OCI-LY3 (cell line): ENCODE data around the gene FANCD2OS.

Source experiments
- H2AFZ ChIP-seq: fragments of 200-600, 300-600 bp; shearing (Covaris generic); 2 replicates; pipeline ENCODE4 v1.6.0; 2014; ENCODE audit warnings: antibody characterized with exemption, low read depth, low read length
- H3K27ac ChIP-seq: fragments of 200-600, 300-600 bp; sonication (generic); 2 replicates; pipeline ENCODE4 v1.5.1; 2014; ENCODE audit warnings: mild to moderate bottlenecking, low read length, moderate library complexity, mixed read lengths
- H3K27me3 ChIP-seq: fragments of 200-600, 300-600 bp; sonication (generic); 2 replicates; pipeline ENCODE4 v1.6.1; 2014; ENCODE audit warnings: low read depth, low read length, mixed read lengths
- H3K36me3 ChIP-seq: fragments of 200-600, 300-600 bp; sonication (generic); replicated peaks from 2 replicates; pipeline ENCODE3; 2014; ENCODE audit warnings: low read depth, low read length, mixed read lengths
- H3K4me1 ChIP-seq: fragments of 300-600, 200-600 bp; sonication (generic); 2 replicates; pipeline ENCODE4 v1.6.1; 2014; ENCODE audit warnings: low read length, mixed read lengths
- H3K4me2 ChIP-seq: fragments of 200-600, 300-600 bp; sonication (generic); 2 replicates; pipeline ENCODE4 v1.6.1; 2014; ENCODE audit warnings: low read length, mixed read lengths
- H3K4me3 ChIP-seq: fragments of 300-600, 200-600 bp; sonication (generic); 2 replicates; pipeline ENCODE4 v1.5.1; 2014; ENCODE audit warnings: antibody characterized with exemption, mild to moderate bottlenecking, low read length, moderate library complexity
- H3K79me2 ChIP-seq: fragments of 300-600, 200-600 bp; shearing (Covaris generic); 2 replicates; pipeline ENCODE4 v1.6.1; 2014; ENCODE audit warnings: mild to moderate bottlenecking, low read length, mixed read lengths
- H3K9ac ChIP-seq: fragments of 300-600, 200-600 bp; shearing (Covaris generic); 2 replicates; pipeline ENCODE4 v1.6.0; 2014; ENCODE audit warnings: mild to moderate bottlenecking, low read length, moderate library complexity
- H3K9me3 ChIP-seq: fragments of 200-600, 300-600 bp; shearing (Covaris generic); 2 replicates; pipeline ENCODE4 v1.6.1; 2014; ENCODE audit warnings: low read length, mixed read lengths; ENCODE audit not compliant: insufficient read depth
- H4K20me1 ChIP-seq: fragments of 200-600, 300-600 bp; sonication (generic); 2 replicates; pipeline ENCODE4 v1.6.1; 2016; ENCODE audit warnings: low read length, mixed read lengths; ENCODE audit not compliant: insufficient read depth
- CTCF ChIP-seq: fragments of 200-600, 300-600 bp; sonication (generic); IDR thresholded peaks from 2 replicates; pipeline ENCODE4 v1.5.1; 2014; ENCODE audit warnings: antibody characterized with exemption, low read length, low read depth
- EZH2phosphoT487 ChIP-seq: fragments of 200-600 bp; shearing (Covaris generic); IDR thresholded peaks from 2 replicates; pipeline ENCODE4 v1.6.1; 2018; ENCODE audit warnings: antibody characterized with exemption, mixed run types, low read depth

Gene FANCD2OS

GRCh38 chr3:10122724-10123123, 14.7 kb upstream of the FANCD2OS start:
- H3K27ac ChIP-seq, result no peak overlapping the region
- H3K4me3 ChIP-seq, result no peak overlapping the region
- no peaks in the 10 kb centered on the region for H3K9me3 ChIP-seq
- no peak overlapping the region for H3K9ac ChIP-seq
- peaks cover 74% of the 10 kb centered on the region for H3K79me2 ChIP-seq
- no peak overlapping the region for H3K4me2 ChIP-seq
- no peaks in the 10 kb centered on the region for H3K4me1 ChIP-seq
- peaks cover 20% of the 10 kb centered on the region for H4K20me1 ChIP-seq
- H2AFZ ChIP-seq, result no peak overlapping the region
- no peaks in the 10 kb centered on the region for H3K27me3 ChIP-seq
- peaks cover 40% of the 10 kb centered on the region for H3K36me3 ChIP-seq
- TF ChIP-seq EZH2phosphoT487 (no peak), CTCF (no peak)

GRCh38 chr3:10121064-10121463, 13.0 kb upstream of the FANCD2OS start:
- H3K27ac ChIP-seq, result no peak overlapping the region
- H3K9me3 ChIP-seq, result no peaks in the 10 kb centered on the region
- TF ChIP-seq EZH2phosphoT487 (no peak), CTCF (no peak)
- H4K20me1 ChIP-seq, result peaks cover 32% of the 10 kb centered on the region
- H3K4me3 ChIP-seq, result no peak overlapping the region
- H3K4me2 ChIP-seq, result no peak overlapping the region
- H3K4me1 ChIP-seq, result peaks cover 6% of the 10 kb centered on the region
- peaks cover 91% of the 10 kb centered on the region for H3K79me2 ChIP-seq
- H2AFZ ChIP-seq, result no peak overlapping the region
- no peaks in the 10 kb centered on the region for H3K27me3 ChIP-seq
- H3K36me3 ChIP-seq, result peaks cover 32% of the 10 kb centered on the region
- H3K9ac ChIP-seq, result no peak overlapping the region

- H3K4me3 ChIP-seq, result no peak overlapping the region
- H3K9ac ChIP-seq, result no peak overlapping the region
- H3K9me3 ChIP-seq, result no peaks in the 10 kb centered on the region
- H3K36me3 ChIP-seq, result peaks cover 23% of the 10 kb centered on the region
- TF ChIP-seq EZH2phosphoT487, result no peak
- TF ChIP-seq CTCF, result no peak
- peaks cover 34% of the 10 kb centered on the region for H4K20me1 ChIP-seq
- no peak overlapping the region for H3K27ac ChIP-seq
- H2AFZ ChIP-seq, result no peak overlapping the region
- no peak overlapping the region for H3K4me2 ChIP-seq
- no peaks in the 10 kb centered on the region for H3K27me3 ChIP-seq
- peaks cover 84% of the 10 kb centered on the region for H3K79me2 ChIP-seq
- peaks cover 6% of the 10 kb centered on the region for H3K4me1 ChIP-seq
Observed at GRCh38 chr3:10119376-10119775, 11.3 kb upstream of the FANCD2OS start.

- Histone ChIP-seq H3K27ac (no peak overlapping the region), H4K20me1 (peaks cover 28% of the 10 kb centered on the region), H3K9ac (no peak overlapping the region), H3K27me3 (no peaks in the 10 kb centered on the region), H2AFZ (no peak overlapping the region), H3K4me2 (peak overlapping the region; percentile 98), H3K79me2 (peaks cover 63% of the 10 kb centered on the region), H3K4me1 (peaks cover 6% of the 10 kb centered on the region), H3K36me3 (peaks cover 14% of the 10 kb centered on the region), H3K4me3 (peak overlapping the region; percentile 98; the same call in 1 of the 2 replicates), H3K9me3 (no peaks in the 10 kb centered on the region)
- TF ChIP-seq EZH2phosphoT487, result no peak
- TF ChIP-seq CTCF, result no peak
Observed at GRCh38 chr3:10116928-10117327, 8.9 kb upstream of the FANCD2OS start.
